GM12878 (cell line): ENCODE results near the gene WDR13. TPM values are rescaled to one million over a fixed set of nuclear protein-coding genes. Genes with fewer than 3 reads are reported as not detected.

Experiments used
- ATAC-seq: fragments of 200-7000 bp; cut with Tn5 transposase; 3 replicates; pipeline ENCODE4 v1.9.1; 2020; ENCODE audit warnings: mild to moderate bottlenecking, moderate library complexity
- BruUV-seq: library from RNA; stranded (reverse); fragments of 400-500 nt; replicated peaks from 2 replicates; lab custom pipeline; 2021; lab: Mats Ljungman, UMichigan
- CTCF ChIA-PET: fragments of 300-600 bp; sonication (Branson Sonifier 250); formaldehyde crosslinking; extraction: SDS; loops from one replicate; lab custom pipeline; 2021; ENCODE audit warnings: inconsistent platforms; lab: Yijun Ruan, JAX
- POLR2A ChIA-PET: fragments of 350-600 bp; formaldehyde crosslinking; extraction: SDS; loops from one replicate; lab custom pipeline; 2021; ENCODE audit warnings: inconsistent platforms; lab: Charles Lee
- RAD21 ChIA-PET: fragments of 300-600 bp; sonication (Branson Sonifier 250); formaldehyde crosslinking; loops from one replicate; lab custom pipeline; 2023; ENCODE audit warnings: antibody characterized with exemption; ENCODE audit not compliant: unreplicated experiment; lab: Charles Lee
- SMC1A ChIA-PET: fragments of 300-600 bp; sonication (Branson Sonifier 250); formaldehyde crosslinking; loops from one replicate; lab custom pipeline; 2023; ENCODE audit not compliant: unreplicated experiment, uncharacterized antibody; lab: Charles Lee
- DNase-seq: peaks from one replicate; pipeline ENCODE4 v3.0.0-alpha.2; 2011; ENCODE audit warnings: low read depth, low spot score
- FAIRE-seq: peaks from 3 replicates; lab custom pipeline; 2011; peaks lifted over from hg19 to GRCh38; lab: Jason Lieb, UNC
- H2AFZ ChIP-seq: 2 replicates; pipeline ENCODE4 v1.6.0; 2011; ENCODE audit warnings: low read depth, low read length, control low read depth; ENCODE audit not compliant: control insufficient read depth
- H3K27ac ChIP-seq: 2 replicates; pipeline ENCODE4 v1.5.1; 2011; ENCODE audit warnings: control low read depth; ENCODE audit not compliant: control insufficient read depth, insufficient read depth
- H3K27me3 ChIP-seq, 2 experiments: replicated peaks in 1 of 2; 2 replicates each; pipeline versions ENCODE4 v1.6.0 to v1.6.1; 2011; ENCODE audit warnings: low read length in 1 of 2; ENCODE audit not compliant: control insufficient read depth in 2 of 2, insufficient read depth in 2 of 2
- H3K36me3 ChIP-seq, 2 experiments: 2 replicates each; pipeline ENCODE4 v1.5.1; 2011; ENCODE audit warnings: low read length in 1 of 2; ENCODE audit not compliant: control insufficient read depth in 2 of 2, insufficient read depth in 2 of 2
- H3K4me1 ChIP-seq: 2 replicates; pipeline ENCODE4 v1.6.1; 2011; ENCODE audit warnings: mild to moderate bottlenecking, low read length, moderate library complexity, mixed read lengths; ENCODE audit not compliant: control insufficient read depth, insufficient read depth
- H3K4me2 ChIP-seq: 2 replicates; pipeline ENCODE4 v1.6.0; 2011; ENCODE audit warnings: control low read depth; ENCODE audit not compliant: control insufficient read depth, insufficient read depth
- H3K4me3 ChIP-seq: fragments of 200-600 bp; sonication (generic); 2 replicates; pipeline ENCODE4 v1.5.1; 2016
- H3K79me2 ChIP-seq: 2 replicates; pipeline ENCODE4 v1.6.0; 2011; ENCODE audit warnings: low read length; ENCODE audit not compliant: control insufficient read depth, insufficient read depth
- H3K9ac ChIP-seq: 2 replicates; pipeline ENCODE4 v1.8.0; 2011; ENCODE audit warnings: low read length, control low read depth, mixed read lengths; ENCODE audit not compliant: control insufficient read depth, insufficient read depth
- H3K9me3 ChIP-seq: replicated peaks from 3 replicates; pipeline ENCODE4 v1.5.1; 2011; ENCODE audit warnings: mild to moderate bottlenecking, low read length; ENCODE audit not compliant: control insufficient read depth, insufficient read depth
- H4K20me1 ChIP-seq: 2 replicates; pipeline ENCODE4 v1.6.0; 2011; ENCODE audit not compliant: control insufficient read depth, insufficient read depth
- ASH2L ChIP-seq: fragments of 300-600, 200-600 bp; sonication (generic); IDR thresholded peaks from 2 replicates; pipeline ENCODE4 v1.6.1; 2017; ENCODE audit warnings: low read depth, mild to moderate bottlenecking, borderline replicate concordance
- ATF7 ChIP-seq: fragments of 450-650 bp; IDR thresholded peaks from 2 replicates; pipeline ENCODE4 v1.6.1; 2016; ENCODE audit warnings: low read depth, mild to moderate bottlenecking
- CBX3 ChIP-seq: fragments of 200-600 bp; sonication (generic); IDR thresholded peaks from 2 replicates; pipeline ENCODE4 v1.6.1; 2016; ENCODE audit warnings: low read depth, borderline replicate concordance
- CBX5 ChIP-seq: sonication (generic); IDR thresholded peaks from 2 replicates; pipeline ENCODE4 v1.6.1; 2016; ENCODE audit warnings: low read depth, moderate library complexity, mild to moderate bottlenecking, inconsistent platforms
- EGR1 ChIP-seq, 2 experiments: IDR thresholded peaks; 1 replicate in 1 of 2; 2 replicates in 1 of 2; pipeline ENCODE4 v1.6.1; 2011 to 2012; ENCODE audit warnings: low read depth in 2 of 2, low read length in 2 of 2, borderline replicate concordance in 1 of 2, mild to moderate bottlenecking in 1 of 2, moderate library complexity in 1 of 2
- ETV6 ChIP-seq, 2 experiments: fragments of 450-650 bp in 1 of 2; IDR thresholded peaks in 1 of 2; conservative IDR thresholded peaks in 1 of 2; 2 replicates each; pipeline ENCODE4 v1.6.1; 2014; ENCODE audit warnings: antibody characterized with exemption in 1 of 2, borderline replicate concordance in 1 of 2, low read depth in 1 of 2, mild to moderate bottlenecking in 1 of 2, moderate library complexity in 1 of 2
- HCFC1 ChIP-seq: fragments of 150-350 bp; IDR thresholded peaks from 2 replicates; pipeline ENCODE4 v1.6.1; 2014; ENCODE audit warnings: low read length
- IRF4 ChIP-seq: IDR thresholded peaks from 2 replicates; pipeline ENCODE4 v1.6.1; 2011; ENCODE audit warnings: low read depth, low read length
- PAX5 ChIP-seq: IDR thresholded peaks from 2 replicates; pipeline ENCODE4 v1.6.1; 2011; ENCODE audit warnings: low read depth, low read length, borderline replicate concordance
- PML ChIP-seq: IDR thresholded peaks from 2 replicates; pipeline ENCODE4 v1.6.1; 2012; ENCODE audit warnings: low read length, inconsistent platforms
- RBBP5 ChIP-seq: fragments of 200-600 bp; sonication (generic); conservative IDR thresholded peaks from 2 replicates; pipeline ENCODE4 v1.6.1; 2016
- RCOR1 ChIP-seq: conservative IDR thresholded peaks from 2 replicates; pipeline ENCODE4 v1.6.1; 2012; ENCODE audit warnings: low read depth, low read length, improper control_type of control experiment
- RUNX3 ChIP-seq: IDR thresholded peaks from 2 replicates; pipeline ENCODE4 v1.6.1; 2012; ENCODE audit warnings: low read length, inconsistent platforms
- SIN3A ChIP-seq: IDR thresholded peaks from 2 replicates; pipeline ENCODE4 v1.6.1; 2012; ENCODE audit warnings: low read depth, low read length, improper control_type of control experiment
- SRF ChIP-seq, 2 experiments: IDR thresholded peaks; 2 replicates each; pipeline ENCODE4 v1.6.1; 2011; ENCODE audit warnings: low read depth in 2 of 2, low read length in 2 of 2, mild to moderate bottlenecking in 1 of 2, moderate library complexity in 1 of 2
- YY1 ChIP-seq: IDR thresholded peaks from 2 replicates; pipeline ENCODE4 v1.6.1; 2011; ENCODE audit warnings: low read depth, mild to moderate bottlenecking, low read length
- ZSCAN29 ChIP-seq: fragments of 450-650 bp; IDR thresholded peaks from 2 replicates; pipeline ENCODE4 v1.6.1; 2017; ENCODE audit warnings: mild to moderate bottlenecking, moderate library complexity
- whole genome bisulfite sequencing: methylation state at CpG from one replicate; pipeline ENCODE4 v1.1.6; 2016; ENCODE audit warnings: low lambda C conversion rate; ENCODE audit not compliant: insufficient replicate concordance, insufficient coverage; ENCODE audit errors: missing lambda C conversion rate; 5-methylcytosine and 5-hydroxymethylcytosine counted together
- in situ Hi-C: fragments of 300-500 bp; cut with MboI; formaldehyde crosslinking; loops from 9 replicates; pipeline ENCODE4 v1.14.3; 2018; ENCODE audit warnings: mixed read lengths
- intact Hi-C: fragments of 100-400 bp; cut with micrococcal nuclease; formaldehyde crosslinking; loops from one replicate; pipeline ENCODE4 v1.14.2; 2022; ENCODE audit not compliant: unreplicated experiment
- polyA plus RNA-seq, 11 experiments: library from polyadenylated mRNA; depleted of rRNA in 4 of 11; unstranded in 6 of 11; stranded (reverse) in 5 of 11; fragments of >200 nt; fragmentation: Nextera tagmentation in 4 of 11; fragmentation: Illumina TruSeq in 1 of 11; extraction: Ambion mirVana in 4 of 11; extraction: Trizol in 1 of 11; gene quantifications; 1 replicate in 1 of 11; 2 replicates in 10 of 11; pipeline versions ENCODE4 v1.2.1 to v1.2.3, GENCODE V29; 2011 to 2016; ENCODE audit warnings: inconsistent platforms in 2 of 11, missing spikeins in 2 of 11, low read depth in 1 of 11
- total RNA-seq, 4 experiments: library from RNA; depleted of rRNA in 3 of 4; stranded (reverse); fragments of >200 nt in 3 of 4; fragmentation: Illumina TruSeq in 1 of 4; extraction: Trizol in 1 of 4; gene quantifications; 2 replicates each; pipeline versions ENCODE4 v1.2.1 to v1.2.3, GENCODE V29; 2013 to 2021
- TF ChIP-seq, protein P1 (sequence below): IDR thresholded peaks from 2 replicates; pipeline ENCODE4 v1.6.1; 2012; ENCODE audit warnings: low read depth, low read length, improper control_type of control experiment
- TF ChIP-seq, protein P2 (sequence below): IDR thresholded peaks from 2 replicates; pipeline ENCODE4 v1.6.1; 2011; ENCODE audit warnings: borderline replicate concordance, low read depth, mild to moderate bottlenecking, moderate library complexity, mixed read lengths, low read length; ENCODE audit not compliant: insufficient read depth; ENCODE audit errors: extremely low read length

Gene WDR13
- total and polyA plus RNA-seq, 10 of the 15 experiments (the other 5 are each of a cell fraction or from before 2014, with no cell fraction given): 6.9 to 62.7 (median 28.9) TPM

DNA sequence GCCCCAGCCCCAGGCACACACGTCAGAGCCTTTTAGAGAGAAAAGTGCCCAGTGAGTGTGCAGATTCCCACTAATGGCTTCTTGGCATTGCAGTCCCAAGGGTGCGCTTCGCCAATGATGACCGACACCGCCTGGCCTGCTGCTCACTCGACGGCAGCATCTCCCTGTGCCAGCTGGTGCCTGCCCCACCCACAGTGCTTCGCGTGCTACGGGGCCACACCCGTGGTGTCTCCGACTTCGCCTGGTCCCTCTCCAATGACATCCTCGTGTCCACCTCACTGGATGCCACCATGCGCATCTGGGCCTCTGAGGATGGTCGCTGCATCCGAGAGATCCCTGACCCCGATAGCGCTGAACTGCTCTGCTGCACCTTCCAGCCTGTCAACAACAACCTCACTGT is 2.9 kb downstream of the WDR13 start:
- POLR2A ChIA-PET: interaction anchor here (0.6 kb wide), 1 partner anchor 441 kb away, joined by 4 read pairs; no protein-coding TSS in a partner anchor
- Histone ChIP-seq H3K27ac (no peak overlapping the region), H3K36me3 (no peaks in the 10 kb centered on the region), H3K79me2 (no peaks in the 10 kb centered on the region), H3K9ac (no peak overlapping the region), H2AFZ (no peak overlapping the region), H3K4me3 (no peak overlapping the region)
- SMC1A ChIA-PET: no interaction called here
- in situ Hi-C loops: no loop called here
- no peak for DNase-seq
- WGBS: 73% methylated on average over 17 of the region's 19 CpGs
- no peak for TF ChIP-seq ETV6 (conservative IDR thresholded peaks at IDR 0.05 in 1 of 2, IDR thresholded peaks at IDR 0.05 in 1 of 2; ENCODE audit: borderline replicate concordance in 1 of 2, low read depth in 1 of 2)
- no peak for TF ChIP-seq ZSCAN29
- TF ChIP-seq RUNX3: no peak
- no peak for TF ChIP-seq RBBP5
- TF ChIP-seq EGR1 (IDR thresholded peaks at IDR 0.05; ENCODE audit: borderline replicate concordance in 1 of 2, low read depth in 2 of 2, low read length in 2 of 2): no peak
- TF ChIP-seq RCOR1: no peak
- TF ChIP-seq PAX5: no peak
- no peak for TF ChIP-seq HCFC1
- no peak for TF ChIP-seq PML
- TF ChIP-seq CBX3: no peak
- no peak for TF ChIP-seq CBX5
- TF ChIP-seq, protein P1, sequence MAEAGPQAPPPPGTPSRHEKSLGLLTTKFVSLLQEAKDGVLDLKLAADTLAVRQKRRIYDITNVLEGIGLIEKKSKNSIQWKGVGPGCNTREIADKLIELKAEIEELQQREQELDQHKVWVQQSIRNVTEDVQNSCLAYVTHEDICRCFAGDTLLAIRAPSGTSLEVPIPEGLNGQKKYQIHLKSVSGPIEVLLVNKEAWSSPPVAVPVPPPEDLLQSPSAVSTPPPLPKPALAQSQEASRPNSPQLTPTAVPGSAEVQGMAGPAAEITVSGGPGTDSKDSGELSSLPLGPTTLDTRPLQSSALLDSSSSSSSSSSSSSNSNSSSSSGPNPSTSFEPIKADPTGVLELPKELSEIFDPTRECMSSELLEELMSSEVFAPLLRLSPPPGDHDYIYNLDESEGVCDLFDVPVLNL: no peak
- no peak for TF ChIP-seq ATF7
- no peak for TF ChIP-seq SIN3A
- TF ChIP-seq YY1: no peak
- TF ChIP-seq SRF (IDR thresholded peaks at IDR 0.05; ENCODE audit: low read depth in 2 of 2, low read length in 2 of 2): no peak
- TF ChIP-seq, protein P2, sequence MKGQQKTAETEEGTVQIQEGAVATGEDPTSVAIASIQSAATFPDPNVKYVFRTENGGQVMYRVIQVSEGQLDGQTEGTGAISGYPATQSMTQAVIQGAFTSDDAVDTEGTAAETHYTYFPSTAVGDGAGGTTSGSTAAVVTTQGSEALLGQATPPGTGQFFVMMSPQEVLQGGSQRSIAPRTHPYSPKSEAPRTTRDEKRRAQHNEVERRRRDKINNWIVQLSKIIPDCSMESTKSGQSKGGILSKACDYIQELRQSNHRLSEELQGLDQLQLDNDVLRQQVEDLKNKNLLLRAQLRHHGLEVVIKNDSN: no peak
- TF ChIP-seq ASH2L: no peak
- TF ChIP-seq IRF4: no peak
- TF ChIP-seq, all 136 proteins: peak for 0
- intact Hi-C loops: no loop called here
- no peak for ATAC-seq
- no peak overlapping the region for H3K4me2 ChIP-seq
- no peaks in the 10 kb centered on the region for H3K27me3 ChIP-seq
- CTCF ChIA-PET: no interaction called here
- RAD21 ChIA-PET: no interaction called here
- H4K20me1 ChIP-seq: no peaks in the 10 kb centered on the region
- BruUV-seq: no TSS peak
- no peaks in the 10 kb centered on the region; the same call in 2 of the 3 replicates for H3K9me3 ChIP-seq
- H3K4me1 ChIP-seq: no peaks in the 10 kb centered on the region
- FAIRE-seq: no peak
